ENCODE measurements around the gene THSD7B.

THSD7B gene

DNA sequence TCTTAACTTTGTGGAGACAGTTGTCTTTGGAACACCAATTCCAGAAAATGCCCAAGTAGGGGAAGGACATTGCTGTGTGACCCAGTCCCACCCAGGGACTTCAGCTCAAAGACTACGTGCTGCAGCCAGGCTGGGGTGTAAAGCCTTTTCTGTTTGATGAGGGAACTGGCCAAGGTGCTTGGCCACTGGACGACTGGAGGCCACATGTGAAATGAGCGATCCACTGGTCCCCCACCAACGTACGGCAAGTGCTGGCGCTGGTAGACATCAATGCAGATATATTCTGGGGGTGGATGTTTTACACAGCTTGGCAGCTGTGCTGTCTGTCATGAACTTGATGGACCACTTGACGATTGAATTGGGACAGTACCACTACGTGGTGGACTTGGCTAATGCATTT is 616.4 kb downstream of the THSD7B start:
- Histone ChIP-seq H3K4me2 (ENCODE audit: low read length) (no peak overlapping the region), H3K4me3 (ENCODE audit: low read length) (no peak overlapping the region), H3K27ac (ENCODE audit: low read depth, low read length) (no peak overlapping the region), H3F3A (ENCODE audit: control insufficient read depth, insufficient read depth) (no peaks in the 10 kb centered on the region), H3K79me2 (ENCODE audit: control insufficient read depth, low read length) (no peaks in the 10 kb centered on the region), H3K4me1 (ENCODE audit: control insufficient read depth, low read length) (no peaks in the 10 kb centered on the region), H3K9me2 (replicated peaks; ENCODE audit: control insufficient read depth, low read length) (no peaks in the 10 kb centered on the region), H3K36me3 (ENCODE audit: control insufficient read depth, low read length) (no peaks in the 10 kb centered on the region), H4K20me1 (ENCODE audit: control insufficient read depth, insufficient read depth, low read depth, low read length) (no peaks in the 10 kb centered on the region), H3K27me3 (ENCODE audit: control insufficient read depth, low read length) (no peaks in the 10 kb centered on the region), H3K9me3 (ENCODE audit: control insufficient read depth, insufficient read depth, low read length) (peaks cover 20% of the 10 kb centered on the region; the same call in 1 of the 2 replicates)
- TF ChIP-seq, protein P1, sequence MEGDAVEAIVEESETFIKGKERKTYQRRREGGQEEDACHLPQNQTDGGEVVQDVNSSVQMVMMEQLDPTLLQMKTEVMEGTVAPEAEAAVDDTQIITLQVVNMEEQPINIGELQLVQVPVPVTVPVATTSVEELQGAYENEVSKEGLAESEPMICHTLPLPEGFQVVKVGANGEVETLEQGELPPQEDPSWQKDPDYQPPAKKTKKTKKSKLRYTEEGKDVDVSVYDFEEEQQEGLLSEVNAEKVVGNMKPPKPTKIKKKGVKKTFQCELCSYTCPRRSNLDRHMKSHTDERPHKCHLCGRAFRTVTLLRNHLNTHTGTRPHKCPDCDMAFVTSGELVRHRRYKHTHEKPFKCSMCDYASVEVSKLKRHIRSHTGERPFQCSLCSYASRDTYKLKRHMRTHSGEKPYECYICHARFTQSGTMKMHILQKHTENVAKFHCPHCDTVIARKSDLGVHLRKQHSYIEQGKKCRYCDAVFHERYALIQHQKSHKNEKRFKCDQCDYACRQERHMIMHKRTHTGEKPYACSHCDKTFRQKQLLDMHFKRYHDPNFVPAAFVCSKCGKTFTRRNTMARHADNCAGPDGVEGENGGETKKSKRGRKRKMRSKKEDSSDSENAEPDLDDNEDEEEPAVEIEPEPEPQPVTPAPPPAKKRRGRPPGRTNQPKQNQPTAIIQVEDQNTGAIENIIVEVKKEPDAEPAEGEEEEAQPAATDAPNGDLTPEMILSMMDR (IDR thresholded peaks at IDR 0.05; ENCODE audit: low read depth, low read length, poor library complexity, severe bottlenecking), result no peak
- no peak for TF ChIP-seq EZH2phosphoT487 (IDR thresholded peaks at IDR 0.05; ENCODE audit: borderline replicate concordance, low read length)

DNA sequence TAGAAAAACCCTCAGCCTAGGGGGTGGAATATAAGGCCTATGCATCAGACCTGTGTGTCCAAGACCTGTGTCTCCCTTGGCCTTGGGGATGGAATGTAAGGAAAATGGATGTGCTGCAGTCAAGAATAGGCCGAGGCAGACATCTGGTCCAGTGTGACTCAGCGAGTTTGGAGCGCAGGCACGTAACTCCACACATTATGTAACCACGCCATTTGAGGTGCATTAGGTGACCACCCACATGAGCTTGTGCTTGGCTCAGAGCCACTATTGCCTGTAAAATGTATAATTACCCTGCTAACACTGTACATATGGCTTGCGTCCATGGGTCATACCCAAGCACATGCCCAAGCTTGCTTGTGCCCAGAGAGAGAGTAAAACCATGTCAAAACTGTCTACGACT is 618.0 kb downstream of the THSD7B start:
- H3K27me3 ChIP-seq (ENCODE audit: control insufficient read depth, low read length), result no peaks in the 10 kb centered on the region
- no peaks in the 10 kb centered on the region for H3K4me1 ChIP-seq (ENCODE audit: control insufficient read depth, low read length)
- H4K20me1 ChIP-seq (ENCODE audit: control insufficient read depth, insufficient read depth, low read depth, low read length), result no peaks in the 10 kb centered on the region
- no peak overlapping the region for H3K4me3 ChIP-seq (ENCODE audit: low read length)
- no peak overlapping the region for H3K27ac ChIP-seq (ENCODE audit: low read depth, low read length)
- no peaks in the 10 kb centered on the region for H3F3A ChIP-seq (ENCODE audit: control insufficient read depth, insufficient read depth)
- no peaks in the 10 kb centered on the region for H3K36me3 ChIP-seq (ENCODE audit: control insufficient read depth, low read length)
- peaks cover 20% of the 10 kb centered on the region; the same call in 1 of the 2 replicates for H3K9me3 ChIP-seq (ENCODE audit: control insufficient read depth, insufficient read depth, low read length)
- TF ChIP-seq, protein P1 (IDR thresholded peaks at IDR 0.05; ENCODE audit: low read depth, low read length, poor library complexity, severe bottlenecking), result no peak
- TF ChIP-seq EZH2phosphoT487 (IDR thresholded peaks at IDR 0.05; ENCODE audit: borderline replicate concordance, low read length), result no peak
- H3K9me2 ChIP-seq (replicated peaks; ENCODE audit: control insufficient read depth, low read length), result no peaks in the 10 kb centered on the region
- H3K79me2 ChIP-seq (ENCODE audit: control insufficient read depth, low read length), result no peaks in the 10 kb centered on the region
- H3K4me2 ChIP-seq (ENCODE audit: low read length), result no peak overlapping the region

DNA sequence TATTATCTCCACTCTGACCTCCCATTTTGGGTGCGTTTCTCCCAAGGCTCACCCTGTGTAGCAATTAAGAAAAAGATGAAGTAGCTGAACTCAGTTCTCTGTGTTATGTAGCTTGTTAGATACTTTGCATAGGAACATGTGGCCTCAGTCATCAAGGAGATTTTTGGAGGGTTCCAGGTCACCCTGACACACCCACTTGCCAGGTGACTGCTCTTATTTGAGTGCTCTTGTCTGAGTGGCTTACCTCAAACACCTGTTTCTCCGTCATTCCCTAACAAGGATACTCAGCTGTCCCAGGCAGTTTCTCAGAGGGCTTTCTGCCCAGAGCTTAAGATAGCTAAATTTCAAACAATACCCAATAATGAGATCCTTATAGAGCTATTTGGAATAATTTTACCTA is 621.7 kb downstream of the THSD7B start:
- Histone ChIP-seq H3F3A (ENCODE audit: control insufficient read depth, insufficient read depth) (no peaks in the 10 kb centered on the region), H3K9me2 (replicated peaks; ENCODE audit: control insufficient read depth, low read length) (no peaks in the 10 kb centered on the region), H3K27me3 (ENCODE audit: control insufficient read depth, low read length) (no peaks in the 10 kb centered on the region), H3K9me3 (ENCODE audit: control insufficient read depth, insufficient read depth, low read length) (peaks cover 19% of the 10 kb centered on the region; the same call in 1 of the 2 replicates), H3K36me3 (ENCODE audit: control insufficient read depth, low read length) (no peaks in the 10 kb centered on the region), H3K4me3 (ENCODE audit: low read length) (no peak overlapping the region), H4K20me1 (ENCODE audit: control insufficient read depth, insufficient read depth, low read depth, low read length) (no peaks in the 10 kb centered on the region), H3K4me1 (ENCODE audit: control insufficient read depth, low read length) (no peaks in the 10 kb centered on the region), H3K27ac (ENCODE audit: low read depth, low read length) (no peak overlapping the region), H3K79me2 (ENCODE audit: control insufficient read depth, low read length) (no peaks in the 10 kb centered on the region), H3K4me2 (ENCODE audit: low read length) (no peak overlapping the region)
- TF ChIP-seq EZH2phosphoT487 (IDR thresholded peaks at IDR 0.05; ENCODE audit: borderline replicate concordance, low read length), result no peak
- TF ChIP-seq, protein P1 (IDR thresholded peaks at IDR 0.05; ENCODE audit: low read depth, low read length, poor library complexity, severe bottlenecking), result no peak

Measured in DOHH2 (cell line).